Astrocyte (in vitro differentiated cells and primary cell): Measurements from ENCODE around the gene FLYWCH1. TPM values are rescaled to one million over a fixed set of nuclear protein-coding genes. Genes with fewer than 3 reads are reported as not detected.
A peak's percentile ranks its signal among the peaks of the same experiment; 100 is the strongest.

Experiments
- DNase-seq: peaks from one replicate; pipeline ENCODE4 v3.0.0-alpha.2; 2010; ENCODE audit warnings: low read depth
- FAIRE-seq: peaks from 2 replicates; lab custom pipeline; 2011; peaks lifted over from hg19 to GRCh38; lab: Jason Lieb, UNC
- H2AFZ ChIP-seq: 2 replicates; pipeline ENCODE4 v1.6.0; 2012; ENCODE audit warnings: low read depth, low read length, inconsistent platforms
- H3K27ac ChIP-seq: 2 replicates; pipeline ENCODE4 v1.5.1; 2011; ENCODE audit warnings: low read depth, low read length, inconsistent platforms
- H3K27me3 ChIP-seq: 2 replicates; pipeline ENCODE4 v1.6.0; 2011; ENCODE audit warnings: low read length, inconsistent platforms; ENCODE audit not compliant: insufficient read depth
- H3K36me3 ChIP-seq: 2 replicates; pipeline ENCODE4 v1.5.1; 2011; ENCODE audit warnings: low read length, inconsistent platforms; ENCODE audit not compliant: insufficient read depth
- H3K4me1 ChIP-seq: 2 replicates; pipeline ENCODE4 v1.5.1; 2011; ENCODE audit warnings: low read length, inconsistent platforms; ENCODE audit not compliant: insufficient read depth
- H3K4me2 ChIP-seq: 2 replicates; pipeline ENCODE4 v1.6.0; 2012; ENCODE audit warnings: low read length, inconsistent platforms
- H3K4me3 ChIP-seq: 2 replicates; pipeline ENCODE4 v1.5.1; 2011; ENCODE audit warnings: low read depth, mild to moderate bottlenecking, low read length, inconsistent platforms; ENCODE audit not compliant: insufficient read depth
- H3K79me2 ChIP-seq: 2 replicates; pipeline ENCODE4 v1.6.0; 2012; ENCODE audit warnings: mild to moderate bottlenecking, low read length, inconsistent platforms; ENCODE audit not compliant: insufficient read depth
- H3K9ac ChIP-seq: 2 replicates; pipeline ENCODE4 v1.6.0; 2012; ENCODE audit warnings: mild to moderate bottlenecking, low read length, inconsistent platforms
- H3K9me3 ChIP-seq: 2 replicates; pipeline ENCODE4 v1.5.1; 2012; ENCODE audit warnings: low read depth, mild to moderate bottlenecking, low read length, inconsistent platforms; ENCODE audit not compliant: insufficient read depth
- H4K20me1 ChIP-seq: 2 replicates; pipeline ENCODE4 v1.6.0; 2012; ENCODE audit warnings: low read length, inconsistent platforms; ENCODE audit not compliant: insufficient read depth
- H3K27ac Mint-ChIP-seq: one replicate; pipeline ENCODE4 v1.8.0; 2021; ENCODE audit warnings: mild to moderate bottlenecking, mixed read lengths; ENCODE audit not compliant: unreplicated experiment
- H3K27me3 Mint-ChIP-seq: one replicate; pipeline ENCODE4 v1.8.0; 2021; ENCODE audit warnings: low read depth, mixed read lengths; ENCODE audit not compliant: unreplicated experiment
- H3K36me3 Mint-ChIP-seq: one replicate; pipeline ENCODE4 v1.8.0; 2021; ENCODE audit warnings: low read depth, mixed read lengths; ENCODE audit not compliant: unreplicated experiment
- H3K4me1 Mint-ChIP-seq: one replicate; pipeline ENCODE4 v1.8.0; 2021; ENCODE audit warnings: low read depth, mixed read lengths; ENCODE audit not compliant: unreplicated experiment
- H3K4me3 Mint-ChIP-seq: one replicate; pipeline ENCODE4 v1.8.0; 2021; ENCODE audit warnings: mild to moderate bottlenecking, moderate library complexity, mixed read lengths; ENCODE audit not compliant: unreplicated experiment
- H3K9me3 Mint-ChIP-seq: one replicate; pipeline ENCODE4 v1.8.0; 2021; ENCODE audit warnings: mild to moderate bottlenecking, mixed read lengths; ENCODE audit not compliant: unreplicated experiment
- CTCF ChIP-seq: IDR thresholded peaks from 2 replicates; pipeline ENCODE4 v1.5.1; 2011; ENCODE audit warnings: low read depth, mild to moderate bottlenecking, inconsistent platforms, low read length, moderate library complexity; ENCODE audit not compliant: insufficient read depth
- EZH2 ChIP-seq: IDR thresholded peaks from 2 replicates; pipeline ENCODE4 v1.6.1; 2012; ENCODE audit warnings: mild to moderate bottlenecking, low read length, inconsistent platforms; ENCODE audit not compliant: insufficient read depth
- total RNA-seq: library from RNA; stranded (reverse); gene quantifications from 2 replicates; pipeline ENCODE4 v1.2.1, GENCODE V29; 2021

Gene FLYWCH1
- total RNA-seq, 1 donor from 2014 or later, result 58.9 TPM

GRCh38 chr16:2899564-2900072, 12.1 kb upstream of the FLYWCH1 start:
- peaks cover 18% of the 10 kb centered on the region for H3K4me1 ChIP-seq
- peaks cover 8% of the 10 kb centered on the region for H3K36me3 Mint-ChIP-seq
- H3K9me3 Mint-ChIP-seq, result no peaks in the 10 kb centered on the region
- H3K4me3 Mint-ChIP-seq, result no peak overlapping the region
- H2AFZ ChIP-seq, result no peak overlapping the region
- FAIRE-seq, result no peak
- DNase-seq, result no peak
- no peaks in the 10 kb centered on the region for H3K27me3 ChIP-seq
- H3K79me2 ChIP-seq, result no peaks in the 10 kb centered on the region
- H3K9me3 ChIP-seq, result no peaks in the 10 kb centered on the region
- H3K9ac ChIP-seq, result no peak overlapping the region
- H3K4me3 ChIP-seq, result no peak overlapping the region
- no peak overlapping the region for H3K4me2 ChIP-seq
- H3K27ac Mint-ChIP-seq, result no peak overlapping the region
- H3K27me3 Mint-ChIP-seq, result no peaks in the 10 kb centered on the region
- H3K36me3 ChIP-seq, result no peaks in the 10 kb centered on the region
- H3K27ac ChIP-seq, result no peak overlapping the region
- no peak for TF ChIP-seq CTCF
- no peak for TF ChIP-seq EZH2
- peaks cover 12% of the 10 kb centered on the region for H4K20me1 ChIP-seq
- H3K4me1 Mint-ChIP-seq, result peaks cover 20% of the 10 kb centered on the region

GRCh38 chr16:2900526-2901075, 11.1 kb upstream of the FLYWCH1 start:
- Mint-ChIP-seq H3K9me3 (no peaks in the 10 kb centered on the region), H3K4me3 (peak overlapping the region; percentile 42), H3K4me1 (peaks cover 17% of the 10 kb centered on the region), H3K36me3 (peaks cover 6% of the 10 kb centered on the region), H3K27me3 (no peaks in the 10 kb centered on the region), H3K27ac (no peak overlapping the region)
- Histone ChIP-seq H3K27ac (no peak overlapping the region), H3K4me3 (no peak overlapping the region), H2AFZ (no peak overlapping the region), H3K36me3 (no peaks in the 10 kb centered on the region), H3K9me3 (no peaks in the 10 kb centered on the region), H3K4me1 (peaks cover 16% of the 10 kb centered on the region), H3K4me2 (no peak overlapping the region), H3K27me3 (no peaks in the 10 kb centered on the region), H3K79me2 (no peaks in the 10 kb centered on the region), H3K9ac (no peak overlapping the region), H4K20me1 (peaks cover 9% of the 10 kb centered on the region)
- FAIRE-seq (no peak), DNase-seq (no peak)
- TF ChIP-seq CTCF (no peak), EZH2 (no peak)

- no peaks in the 10 kb centered on the region for H3K79me2 ChIP-seq
- FAIRE-seq (no peak), DNase-seq (no peak)
- H3K36me3 ChIP-seq, result no peaks in the 10 kb centered on the region
- Mint-ChIP-seq H3K36me3 (peaks cover 3% of the 10 kb centered on the region), H3K27ac (no peak overlapping the region), H3K27me3 (no peaks in the 10 kb centered on the region), H3K9me3 (no peaks in the 10 kb centered on the region), H3K4me3 (no peak overlapping the region), H3K4me1 (peaks cover 15% of the 10 kb centered on the region)
- no peak overlapping the region for H3K4me3 ChIP-seq
- no peaks in the 10 kb centered on the region for H3K9me3 ChIP-seq
- H3K27me3 ChIP-seq, result no peaks in the 10 kb centered on the region
- TF ChIP-seq EZH2 (no peak), CTCF (no peak)
- H3K4me1 ChIP-seq, result peaks cover 16% of the 10 kb centered on the region
- H2AFZ ChIP-seq, result no peak overlapping the region
- H3K9ac ChIP-seq, result no peak overlapping the region
- H3K4me2 ChIP-seq, result no peak overlapping the region
- H3K27ac ChIP-seq, result no peak overlapping the region
- peaks cover 3% of the 10 kb centered on the region for H4K20me1 ChIP-seq
These were observed 9.2 kb upstream of the FLYWCH1 start for GRCh38 chr16:2902337-2903130.
